Activated CD8-positive, alpha-beta memory T cell treated with anti-CD3 and anti-CD28 coated beads for 4 hours (primary cell): ENCODE results near the gene TXNL4A.

Source experiments
- DNase-seq, 2 donors: peaks; one replicate each; pipeline ENCODE4 v3.0.0-alpha.2; 2020; ENCODE audit warnings: low read depth in 2 of 2

The TXNL4A gene

GRCh38 chr18:79935925-79936324 is 52.4 kb downstream of the TXNL4A start:
- no peak for DNase-seq

- no peak for DNase-seq
Observed at GRCh38 chr18:79935499-79935898, 52.9 kb downstream of the TXNL4A start.

GRCh38 chr18:79935098-79935480 is 53.3 kb downstream of the TXNL4A start:
- no peak for DNase-seq

- no peak for DNase-seq
Observed at GRCh38 chr18:79934311-79935097, 53.9 kb downstream of the TXNL4A start.

DNA sequence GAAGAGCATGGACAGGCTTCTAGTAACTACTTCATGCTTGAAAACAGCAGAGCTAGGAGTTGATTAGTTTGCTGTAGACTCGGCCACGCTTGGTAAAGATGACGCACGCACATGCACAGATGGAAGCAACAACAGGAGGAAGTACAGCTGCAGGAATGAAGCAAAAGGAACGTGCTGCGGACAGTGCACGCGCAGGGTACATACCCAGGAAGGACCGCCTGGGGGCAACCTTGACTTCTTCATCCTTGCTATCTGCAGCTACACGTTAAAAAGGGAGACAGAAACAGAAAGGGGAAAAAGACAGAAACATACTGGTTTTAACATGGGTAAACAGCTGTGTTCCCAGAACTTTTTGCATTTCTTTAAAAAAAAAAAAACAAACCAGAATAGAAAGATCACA is 54.6 kb downstream of the TXNL4A start:
- DNase-seq = no peak

DNA sequence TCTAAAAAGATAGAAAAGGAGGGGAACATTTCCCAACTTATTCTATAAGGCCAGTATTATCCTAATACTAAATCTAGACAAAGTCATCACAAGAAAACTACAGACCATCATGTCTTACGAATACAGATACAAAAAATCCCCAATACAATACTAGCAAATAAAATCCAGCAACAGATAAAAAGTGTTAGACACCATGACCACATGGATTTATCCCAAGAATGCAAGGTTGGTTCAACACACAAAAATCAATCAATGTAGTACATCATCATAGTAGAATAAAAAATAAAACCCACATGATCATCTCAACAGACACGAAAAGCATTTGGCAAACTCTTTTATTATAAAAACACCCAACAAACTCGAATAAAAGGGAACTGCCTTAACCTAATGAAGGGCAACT is 55.5 kb downstream of the TXNL4A start:
- DNase-seq = no peak

- no peak for DNase-seq
Observed at GRCh38 chr18:79931475-79931874, 56.9 kb downstream of the TXNL4A start.

DNA sequence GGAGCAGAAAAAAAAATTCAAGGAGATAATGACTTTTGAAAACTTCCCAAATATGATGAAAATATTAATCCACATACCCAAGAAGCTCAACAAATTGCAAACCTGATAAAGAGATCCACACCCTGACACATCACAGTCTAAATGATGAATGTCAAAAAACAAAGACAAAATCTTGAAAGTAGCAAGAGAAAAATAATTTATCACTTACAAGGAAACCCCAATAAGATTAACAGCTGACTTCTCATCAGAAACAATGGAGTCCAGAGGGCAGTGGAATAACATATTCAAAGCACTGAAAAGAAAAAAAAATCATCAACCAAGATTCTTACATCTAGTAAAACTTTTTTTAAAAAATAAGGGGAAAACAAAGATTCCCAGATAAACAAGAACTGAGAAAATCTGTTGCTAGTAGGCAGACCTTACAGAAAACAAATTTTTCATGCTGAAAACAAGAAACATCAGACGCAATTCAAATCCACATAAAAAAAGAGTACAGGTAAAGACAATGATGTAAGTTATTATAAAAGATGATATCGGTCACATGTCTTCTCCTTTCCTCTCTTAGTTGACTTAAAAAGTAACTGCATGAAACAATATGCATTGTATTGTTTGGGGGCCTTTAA is 58.2 kb downstream of the TXNL4A start:
- no peak for DNase-seq

- DNase-seq = no peak
Observed at GRCh38 chr18:79928563-79928960, 59.8 kb downstream of the TXNL4A start.

DNA sequence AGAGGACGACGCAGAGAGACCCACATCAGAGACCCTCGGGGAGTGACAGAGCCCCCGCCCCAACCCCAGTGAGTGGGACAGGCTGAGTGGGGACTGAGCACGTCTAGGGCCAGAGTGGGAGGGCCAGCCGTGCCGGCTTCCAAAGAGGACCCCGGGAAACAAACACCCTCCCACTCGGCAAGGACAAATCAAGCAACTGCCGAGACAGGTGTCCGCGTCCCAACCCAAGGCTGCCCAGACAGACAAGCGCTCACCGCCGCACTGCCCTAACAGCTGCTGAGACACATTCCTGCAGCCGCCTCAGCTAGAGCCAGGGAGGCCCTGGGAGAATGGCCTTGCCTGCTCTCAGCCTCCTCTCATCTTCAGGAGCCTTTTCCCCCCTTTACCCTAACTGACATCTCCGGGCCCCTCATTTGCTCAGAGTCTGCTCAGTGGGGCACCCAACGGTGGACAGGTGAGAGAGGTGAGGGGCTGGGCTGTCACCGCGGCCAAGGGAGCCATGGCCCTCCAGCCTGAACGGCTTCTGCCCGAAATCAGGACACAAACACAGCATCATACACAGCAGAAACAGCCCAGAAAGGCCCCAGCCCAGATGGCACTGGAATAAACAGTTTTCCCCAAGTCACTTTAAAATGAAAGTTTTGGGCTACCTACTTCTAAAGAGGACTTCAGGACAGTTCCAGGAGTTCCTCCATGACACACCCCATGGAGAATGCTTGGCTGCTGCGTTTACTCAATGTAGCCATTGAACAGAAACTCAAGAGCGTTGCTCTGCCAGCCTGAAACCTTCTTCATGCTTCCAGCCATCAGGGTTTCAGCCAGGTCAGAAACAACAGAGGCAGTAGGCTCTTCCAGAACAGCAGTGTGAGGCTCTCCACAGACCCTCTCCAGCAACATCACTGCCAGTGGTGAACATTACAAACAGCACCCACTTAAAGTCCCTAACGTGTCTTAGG is 60.5 kb downstream of the TXNL4A start:
- DNase-seq = no peak

DNA sequence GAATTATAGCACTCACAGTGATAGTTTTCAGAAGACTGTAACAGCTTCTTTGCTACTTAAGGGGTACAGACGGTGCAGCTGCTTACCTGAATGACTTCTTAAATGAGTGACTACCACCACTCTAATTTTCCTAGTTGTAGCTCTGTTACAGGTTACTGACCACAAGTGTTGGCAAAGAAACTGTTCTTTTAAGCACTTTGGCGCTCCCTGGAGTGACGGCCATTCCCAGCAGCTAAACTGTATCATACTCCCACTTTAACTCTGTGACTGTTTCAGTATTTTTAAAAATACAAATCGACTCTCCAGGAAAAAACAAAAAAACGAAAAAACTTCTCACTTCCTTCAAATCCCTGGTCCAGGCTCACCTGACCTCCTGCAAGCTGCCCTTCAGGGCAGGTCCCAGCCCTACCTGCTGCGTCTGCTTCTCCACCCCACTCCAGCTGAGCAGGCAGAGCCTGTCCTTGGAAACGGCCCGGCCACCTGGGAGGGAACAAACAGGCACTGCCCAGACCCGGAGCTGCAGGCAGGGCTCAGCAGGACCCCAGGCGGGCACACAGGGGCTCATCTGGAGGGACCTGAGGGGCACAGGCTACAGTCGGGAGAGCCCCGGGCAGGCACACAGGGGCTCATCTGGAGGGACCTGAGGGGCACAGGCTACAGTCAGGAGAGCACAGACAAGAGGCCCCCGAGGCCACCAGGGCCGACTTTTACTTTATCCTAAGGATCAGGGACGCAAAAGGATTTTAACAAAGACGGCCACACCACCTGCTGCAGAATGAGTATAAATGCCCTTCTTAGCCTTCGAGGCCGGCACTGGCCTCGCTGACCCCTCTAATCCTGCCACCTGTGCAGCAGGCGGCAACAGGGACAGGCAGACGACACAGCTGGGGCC is 61.4 kb downstream of the TXNL4A start:
- no peak for DNase-seq

GRCh38 chr18:79926306-79926705 is 62.1 kb downstream of the TXNL4A start:
- DNase-seq = no peak

DNA sequence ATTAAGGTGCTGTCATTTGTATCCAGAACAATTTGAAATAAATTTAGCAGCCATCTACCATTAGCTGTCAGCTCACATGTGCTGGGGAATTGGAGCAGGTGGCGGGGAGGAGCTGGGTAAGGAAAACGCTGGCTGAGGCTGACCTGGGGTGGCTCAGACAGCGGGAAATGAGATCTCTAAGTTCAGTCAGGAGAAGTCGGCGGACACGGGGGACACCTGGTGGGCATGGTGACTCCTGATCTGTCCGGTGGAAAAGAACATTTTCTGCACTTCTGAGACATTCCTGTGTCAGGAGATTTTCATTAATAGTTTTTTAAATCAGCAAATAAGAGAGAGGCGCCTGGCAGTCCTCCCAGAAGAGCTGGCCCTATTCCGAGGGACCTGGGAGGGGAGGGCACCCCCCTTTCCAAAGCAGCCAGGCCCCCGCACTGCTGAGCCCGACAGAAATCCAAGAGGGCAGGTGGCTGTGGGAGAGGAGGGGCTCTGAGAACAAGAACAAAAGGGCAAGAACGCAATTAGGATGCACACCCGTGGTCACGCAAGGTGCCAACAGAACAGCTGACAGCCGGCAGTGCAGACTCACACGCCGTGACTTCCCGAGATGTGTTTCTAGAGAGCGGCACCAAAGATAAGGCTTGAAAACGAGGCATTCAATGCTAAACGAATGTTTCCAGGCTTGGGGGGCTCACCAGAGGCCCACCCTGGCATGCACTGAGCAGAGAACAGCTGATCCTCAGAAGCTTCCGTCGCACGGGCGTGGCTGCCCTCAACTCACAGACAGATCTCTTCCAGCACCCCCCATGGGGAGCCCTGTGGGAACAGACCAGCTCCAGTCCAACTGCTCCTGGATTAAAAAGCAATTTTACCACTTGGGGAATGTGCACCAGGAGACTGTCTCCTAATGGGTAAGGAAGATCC is 63.3 kb downstream of the TXNL4A start:
- no peak for DNase-seq

GRCh38 chr18:79923896-79924585 is 64.3 kb downstream of the TXNL4A start:
- no peak for DNase-seq

- no peak for DNase-seq
Observed at GRCh38 chr18:79922971-79923411, 65.4 kb downstream of the TXNL4A start.

DNA sequence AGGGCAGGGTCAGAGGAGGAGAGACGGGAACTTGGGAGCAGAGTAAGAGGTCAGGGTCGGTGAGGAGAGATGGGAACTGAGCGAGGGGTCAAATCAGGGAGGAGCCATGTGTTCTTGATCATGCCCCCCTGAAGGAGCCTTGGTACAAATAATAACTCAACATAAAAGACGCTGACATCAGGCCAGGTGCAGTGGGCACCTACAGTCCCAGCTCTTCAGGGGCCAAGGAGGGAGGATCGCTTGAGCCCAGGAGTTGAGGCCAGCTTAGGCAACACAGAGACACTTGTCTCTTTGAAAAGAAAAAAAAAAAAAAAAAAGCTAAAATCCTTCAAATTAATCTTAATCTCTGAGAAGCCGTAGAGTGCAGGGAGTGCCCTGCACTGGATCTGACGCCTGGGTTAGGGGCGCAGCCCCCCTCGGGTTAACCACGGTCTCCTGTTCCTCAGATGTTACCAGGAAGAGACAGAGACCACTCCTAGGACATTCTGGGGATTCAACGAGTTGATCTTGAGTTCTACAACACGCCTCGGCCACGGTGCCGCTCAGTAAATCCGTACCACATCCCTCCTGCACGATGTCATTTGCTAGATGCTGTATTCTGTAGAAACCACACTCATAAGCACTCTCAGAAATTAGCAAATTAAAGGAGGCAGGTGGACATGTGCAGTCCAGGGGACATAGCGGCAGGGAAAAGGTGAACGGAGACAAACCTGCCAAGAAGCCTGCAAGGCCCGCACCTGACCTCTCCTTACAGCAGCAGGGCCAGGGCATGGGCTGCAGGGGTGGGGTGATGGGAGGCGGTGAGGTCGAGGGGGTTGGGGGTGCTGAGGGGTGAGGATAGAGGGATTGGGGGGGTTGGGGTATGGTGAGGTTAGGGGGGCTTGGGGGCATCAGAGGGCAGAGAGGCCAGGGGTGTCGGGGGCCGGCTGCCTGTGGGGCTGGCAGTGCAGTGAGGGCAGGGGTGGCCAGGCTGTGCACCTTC is 66.1 kb downstream of the TXNL4A start:
- no peak for DNase-seq
